OCI-LY3 (cell line): ENCODE measurements around the gene ZNF22.

Experiments
- H2AFZ ChIP-seq: fragments of 200-600, 300-600 bp; shearing (Covaris generic); 2 replicates; pipeline ENCODE4 v1.6.0; 2014; ENCODE audit warnings: antibody characterized with exemption, low read depth, low read length
- H3K27ac ChIP-seq: fragments of 200-600, 300-600 bp; sonication (generic); 2 replicates; pipeline ENCODE4 v1.5.1; 2014; ENCODE audit warnings: mild to moderate bottlenecking, low read length, moderate library complexity, mixed read lengths
- H3K27me3 ChIP-seq: fragments of 200-600, 300-600 bp; sonication (generic); 2 replicates; pipeline ENCODE4 v1.6.1; 2014; ENCODE audit warnings: low read depth, low read length, mixed read lengths
- H3K36me3 ChIP-seq: fragments of 200-600, 300-600 bp; sonication (generic); replicated peaks from 2 replicates; pipeline ENCODE3; 2014; ENCODE audit warnings: low read depth, low read length, mixed read lengths
- H3K4me1 ChIP-seq: fragments of 300-600, 200-600 bp; sonication (generic); 2 replicates; pipeline ENCODE4 v1.6.1; 2014; ENCODE audit warnings: low read length, mixed read lengths
- H3K4me2 ChIP-seq: fragments of 200-600, 300-600 bp; sonication (generic); 2 replicates; pipeline ENCODE4 v1.6.1; 2014; ENCODE audit warnings: low read length, mixed read lengths
- H3K4me3 ChIP-seq: fragments of 300-600, 200-600 bp; sonication (generic); 2 replicates; pipeline ENCODE4 v1.5.1; 2014; ENCODE audit warnings: antibody characterized with exemption, mild to moderate bottlenecking, low read length, moderate library complexity
- H3K79me2 ChIP-seq: fragments of 300-600, 200-600 bp; shearing (Covaris generic); 2 replicates; pipeline ENCODE4 v1.6.1; 2014; ENCODE audit warnings: mild to moderate bottlenecking, low read length, mixed read lengths
- H3K9ac ChIP-seq: fragments of 300-600, 200-600 bp; shearing (Covaris generic); 2 replicates; pipeline ENCODE4 v1.6.0; 2014; ENCODE audit warnings: mild to moderate bottlenecking, low read length, moderate library complexity
- H3K9me3 ChIP-seq: fragments of 200-600, 300-600 bp; shearing (Covaris generic); 2 replicates; pipeline ENCODE4 v1.6.1; 2014; ENCODE audit warnings: low read length, mixed read lengths; ENCODE audit not compliant: insufficient read depth
- H4K20me1 ChIP-seq: fragments of 200-600, 300-600 bp; sonication (generic); 2 replicates; pipeline ENCODE4 v1.6.1; 2016; ENCODE audit warnings: low read length, mixed read lengths; ENCODE audit not compliant: insufficient read depth
- EZH2phosphoT487 ChIP-seq: fragments of 200-600 bp; shearing (Covaris generic); IDR thresholded peaks from 2 replicates; pipeline ENCODE4 v1.6.1; 2018; ENCODE audit warnings: antibody characterized with exemption, mixed run types, low read depth
- TF ChIP-seq, protein P1 (sequence below): fragments of 200-600, 300-600 bp; sonication (generic); IDR thresholded peaks from 2 replicates; pipeline ENCODE4 v1.5.1; 2014; ENCODE audit warnings: antibody characterized with exemption, low read length, low read depth

ZNF22 gene

GRCh38 chr10:44979281-44980191 lies 21.2 kb upstream of the ZNF22 start:
- Histone ChIP-seq H3K36me3 (no peaks in the 10 kb centered on the region), H4K20me1 (no peaks in the 10 kb centered on the region), H3K9ac (peak overlapping the region; percentile 62), H3K27ac (peak overlapping the region; percentile 77), H2AFZ (peak overlapping the region; percentile 35), H3K4me3 (peak overlapping the region; percentile 52), H3K79me2 (no peaks in the 10 kb centered on the region), H3K9me3 (no peaks in the 10 kb centered on the region), H3K4me1 (peaks cover 49% of the 10 kb centered on the region), H3K4me2 (peak overlapping the region; percentile 77), H3K27me3 (no peaks in the 10 kb centered on the region)
- TF ChIP-seq, protein P1, sequence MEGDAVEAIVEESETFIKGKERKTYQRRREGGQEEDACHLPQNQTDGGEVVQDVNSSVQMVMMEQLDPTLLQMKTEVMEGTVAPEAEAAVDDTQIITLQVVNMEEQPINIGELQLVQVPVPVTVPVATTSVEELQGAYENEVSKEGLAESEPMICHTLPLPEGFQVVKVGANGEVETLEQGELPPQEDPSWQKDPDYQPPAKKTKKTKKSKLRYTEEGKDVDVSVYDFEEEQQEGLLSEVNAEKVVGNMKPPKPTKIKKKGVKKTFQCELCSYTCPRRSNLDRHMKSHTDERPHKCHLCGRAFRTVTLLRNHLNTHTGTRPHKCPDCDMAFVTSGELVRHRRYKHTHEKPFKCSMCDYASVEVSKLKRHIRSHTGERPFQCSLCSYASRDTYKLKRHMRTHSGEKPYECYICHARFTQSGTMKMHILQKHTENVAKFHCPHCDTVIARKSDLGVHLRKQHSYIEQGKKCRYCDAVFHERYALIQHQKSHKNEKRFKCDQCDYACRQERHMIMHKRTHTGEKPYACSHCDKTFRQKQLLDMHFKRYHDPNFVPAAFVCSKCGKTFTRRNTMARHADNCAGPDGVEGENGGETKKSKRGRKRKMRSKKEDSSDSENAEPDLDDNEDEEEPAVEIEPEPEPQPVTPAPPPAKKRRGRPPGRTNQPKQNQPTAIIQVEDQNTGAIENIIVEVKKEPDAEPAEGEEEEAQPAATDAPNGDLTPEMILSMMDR = no peak
- TF ChIP-seq EZH2phosphoT487 = no peak

DNA sequence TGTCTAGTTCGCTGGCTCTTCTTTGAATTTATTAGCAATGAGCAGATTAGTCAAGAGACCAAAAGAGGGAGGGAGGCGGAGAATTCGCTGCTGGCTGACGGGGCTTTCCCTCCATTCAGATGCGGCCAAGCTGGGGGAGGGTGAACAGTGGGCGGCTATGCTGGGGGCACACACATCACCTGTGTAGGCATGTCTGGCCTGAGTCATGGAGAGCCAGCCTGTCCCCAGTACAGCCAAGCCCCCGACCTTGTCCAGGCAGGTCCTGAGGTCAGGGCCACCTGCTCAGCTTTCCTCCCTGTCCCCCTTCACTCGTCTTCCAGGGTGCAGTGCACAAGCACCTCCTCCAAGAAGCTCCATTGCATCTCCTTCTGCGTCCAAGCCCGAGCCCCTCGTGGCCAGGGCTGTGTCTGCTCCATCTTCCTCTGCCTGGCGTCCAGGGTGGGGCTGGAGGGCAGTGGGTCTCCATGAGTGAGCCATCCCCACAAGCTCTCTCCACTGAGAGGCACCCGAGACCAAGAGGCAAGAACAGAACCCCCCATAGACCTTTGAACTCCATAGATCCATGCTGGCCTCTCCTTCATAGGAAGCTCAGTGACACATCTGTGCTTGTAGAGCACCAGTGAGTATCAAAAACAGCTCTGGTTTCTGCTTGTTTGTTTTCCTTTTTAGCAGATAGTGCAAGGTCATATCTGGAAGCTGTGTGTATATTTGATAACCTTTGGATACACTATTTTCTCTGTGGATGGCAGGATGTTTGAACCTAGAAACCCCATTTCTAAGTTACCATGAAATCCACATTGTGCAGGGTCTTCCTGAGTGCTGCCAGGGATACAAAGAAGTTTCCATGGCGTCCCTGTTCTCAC lies 20.2 kb upstream of the ZNF22 start:
- no peak for TF ChIP-seq EZH2phosphoT487
- TF ChIP-seq, protein P1 = no peak
- Histone ChIP-seq H3K4me2 (peak overlapping the region; percentile 77), H4K20me1 (no peaks in the 10 kb centered on the region), H3K9me3 (no peaks in the 10 kb centered on the region), H3K4me1 (peaks cover 44% of the 10 kb centered on the region), H3K36me3 (no peaks in the 10 kb centered on the region), H3K79me2 (no peaks in the 10 kb centered on the region), H3K27me3 (no peaks in the 10 kb centered on the region), H3K4me3 (peak overlapping the region; percentile 52), H3K27ac (peak overlapping the region; percentile 77), H2AFZ (peak overlapping the region; percentile 35), H3K9ac (peak overlapping the region; percentile 62)

DNA sequence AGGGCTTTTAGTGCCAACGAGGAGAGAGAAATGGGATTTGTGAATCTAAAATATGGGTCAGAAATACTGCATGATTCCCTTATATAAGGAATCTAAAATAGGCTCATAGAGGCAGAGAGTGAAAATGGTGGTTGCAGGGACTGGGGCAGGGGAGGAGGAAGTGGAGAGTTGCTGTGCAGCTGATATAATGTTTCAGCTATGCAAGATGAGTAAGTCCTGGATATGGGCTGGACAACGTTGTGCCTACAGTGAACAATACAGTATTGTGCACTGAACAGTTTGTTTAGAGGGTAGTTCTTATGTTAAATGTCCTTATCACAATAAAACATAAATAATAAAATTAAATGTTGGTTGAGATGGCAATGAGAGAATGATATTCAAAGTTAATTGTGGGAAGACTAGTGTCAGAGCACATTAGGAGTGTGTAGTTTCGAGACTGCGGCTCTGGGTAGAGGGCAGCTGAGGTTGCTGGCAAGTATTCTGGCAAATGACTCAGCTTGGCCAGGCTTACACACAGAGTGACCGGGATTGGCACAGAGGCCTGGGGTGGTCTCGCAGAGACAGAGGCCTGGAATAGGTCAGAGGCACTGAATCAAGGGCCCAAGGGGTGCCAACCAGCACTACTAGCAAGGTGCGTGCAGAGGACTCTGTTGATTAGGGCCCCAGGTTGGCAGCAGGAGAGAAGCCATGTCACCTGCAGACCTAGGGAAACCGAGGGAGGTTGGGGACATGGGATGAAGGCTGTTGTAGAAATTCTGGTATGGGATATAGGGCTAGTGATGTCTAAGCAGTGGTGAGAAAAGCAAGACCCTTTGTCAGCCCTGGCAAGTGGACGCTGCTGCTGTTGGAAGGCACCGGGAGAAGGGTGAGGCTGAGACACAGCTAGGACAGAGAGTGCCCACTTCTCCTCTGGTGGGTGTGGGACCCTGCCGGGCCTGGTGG lies 19.3 kb upstream of the ZNF22 start:
- peak overlapping the region; percentile 77 for H3K4me2 ChIP-seq
- peaks cover 39% of the 10 kb centered on the region for H3K4me1 ChIP-seq
- peak overlapping the region; percentile 77 for H3K27ac ChIP-seq

More for the DNA sequence above, 19.3 kb upstream of the ZNF22 start:
- TF ChIP-seq, protein P1 = no peak
- TF ChIP-seq EZH2phosphoT487 = no peak
- Histone ChIP-seq H3K79me2 (no peaks in the 10 kb centered on the region), H3K4me3 (peak overlapping the region; percentile 52), H3K9me3 (no peaks in the 10 kb centered on the region), H4K20me1 (no peaks in the 10 kb centered on the region), H3K27me3 (no peaks in the 10 kb centered on the region), H3K9ac (peak overlapping the region; percentile 62), H2AFZ (no peak overlapping the region; the same call in 1 of the 2 replicates), H3K36me3 (no peaks in the 10 kb centered on the region)
